ENCODE data around the gene RNF220. TPM values are rescaled to one million over a fixed set of nuclear protein-coding genes. Genes with fewer than 3 reads are reported as not detected.

Gene RNF220
- total and polyA plus RNA-seq, 2 donors (not counting 3 experiments of a cell fraction or from before 2014, with no cell fraction given) = 62.7 to 66.6 TPM

GRCh38 chr1:44557778-44558177 is 152.7 kb downstream of the RNF220 start:
- no peak overlapping the region for H3K27ac ChIP-seq (ENCODE audit: insufficient read depth, low read depth, low read length)
- no peak for TF ChIP-seq POLR2AphosphoS5 (IDR thresholded peaks at IDR 0.05; ENCODE audit: insufficient read depth, low read depth, low read length)
- peak; percentile 18 for TF ChIP-seq FOS (IDR thresholded peaks at IDR 0.05; ENCODE audit: borderline replicate concordance, insufficient read depth, low read length)
- H2AFZ ChIP-seq (ENCODE audit: low read depth, low read length) = no peak overlapping the region
- H3K36me3 ChIP-seq (ENCODE audit: control insufficient read depth in 2 of 2, extremely low read depth in 1 of 2, insufficient read depth in 2 of 2, low read length in 2 of 2) = no peaks in the 10 kb centered on the region
- H3K4me2 ChIP-seq (ENCODE audit: insufficient read depth, low read length) = no peak overlapping the region
- H4K20me1 ChIP-seq (replicated peaks; ENCODE audit: control insufficient read depth, extremely low read depth, insufficient read depth, low read length) = no peaks in the 10 kb centered on the region
- intact Hi-C loops (cut with micrococcal nuclease) = no loop called here
- no TSS peak for BruUV-seq (replicated peaks)
- peaks cover 6 to 7% of the 10 kb centered on the region in 2 experiments for H3K27me3 ChIP-seq (ENCODE audit: control insufficient read depth in 2 of 2, insufficient read depth in 2 of 2, low read length in 2 of 2)
- H3K79me2 ChIP-seq (ENCODE audit: control insufficient read depth, insufficient read depth, low read length) = no peaks in the 10 kb centered on the region
- H3K4me3 ChIP-seq (replicated peaks in 1 of 3; ENCODE audit: insufficient read depth in 1 of 3, low read depth in 1 of 3, low read length in 3 of 3) = no peak overlapping the region
- ChIA-PET POLR2A (no interaction called here), CTCF (no interaction called here)
- no peaks in the 10 kb centered on the region for H3K9me3 ChIP-seq (replicated peaks; ENCODE audit: control insufficient read depth, insufficient read depth, low read length)
- no peaks in the 10 kb centered on the region for H3K4me1 ChIP-seq (ENCODE audit: control insufficient read depth, extremely low read depth, insufficient read depth, low read length)
- dilution Hi-C loops (cut with MboI; ENCODE audit: extremely low pct_ligation_motif_present, low sequenced_read_pairs) = no loop called here
- H3K9me1 ChIP-seq (replicated peaks; ENCODE audit: control insufficient read depth, extremely low read depth, insufficient read depth, low read length) = no peaks in the 10 kb centered on the region
- FAIRE-seq (no peak), DNase-seq (ENCODE audit: low read depth, low spot score) (no peak)
- no peak overlapping the region for H3K9ac ChIP-seq (replicated peaks; ENCODE audit: extremely low read depth, insufficient read depth, low read length)

- Histone ChIP-seq H2AFZ (ENCODE audit: low read depth, low read length) (no peak overlapping the region), H3K4me3 (replicated peaks in 1 of 3; ENCODE audit: insufficient read depth in 1 of 3, low read depth in 1 of 3, low read length in 3 of 3) (no peak overlapping the region), H4K20me1 (replicated peaks; ENCODE audit: control insufficient read depth, extremely low read depth, insufficient read depth, low read length) (no peaks in the 10 kb centered on the region), H3K4me1 (ENCODE audit: control insufficient read depth, extremely low read depth, insufficient read depth, low read length) (no peaks in the 10 kb centered on the region), H3K9me1 (replicated peaks; ENCODE audit: control insufficient read depth, extremely low read depth, insufficient read depth, low read length) (no peaks in the 10 kb centered on the region), H3K36me3 (ENCODE audit: control insufficient read depth in 2 of 2, extremely low read depth in 1 of 2, insufficient read depth in 2 of 2, low read length in 2 of 2) (no peaks in the 10 kb centered on the region), H3K9me3 (replicated peaks; ENCODE audit: control insufficient read depth, insufficient read depth, low read length) (no peaks in the 10 kb centered on the region), H3K79me2 (ENCODE audit: control insufficient read depth, insufficient read depth, low read length) (no peaks in the 10 kb centered on the region), H3K9ac (replicated peaks; ENCODE audit: extremely low read depth, insufficient read depth, low read length) (no peak overlapping the region), H3K27ac (ENCODE audit: insufficient read depth, low read depth, low read length) (no peak overlapping the region), H3K27me3 (ENCODE audit: control insufficient read depth in 2 of 2, insufficient read depth in 2 of 2, low read length in 2 of 2) (peaks cover 6 to 11% of the 10 kb centered on the region in 2 experiments), H3K4me2 (ENCODE audit: insufficient read depth, low read length) (no peak overlapping the region)
- ChIA-PET CTCF (interaction anchor here (1.8 to 6.2 kb wide), 2 partner anchors 14 to 181 kb away, joined by 4 to 41 read pairs; no protein-coding TSS in a partner anchor), POLR2A (no interaction called here)
- DNase-seq (ENCODE audit: low read depth, low spot score) (no peak), FAIRE-seq (no peak)
- dilution Hi-C loops (cut with MboI; ENCODE audit: extremely low pct_ligation_motif_present, low sequenced_read_pairs) (no loop called here), intact Hi-C loops (cut with micrococcal nuclease) (no loop called here)
- BruUV-seq (replicated peaks) = no TSS peak
- no peak for TF ChIP-seq JUN (IDR thresholded peaks at IDR 0.05; ENCODE audit: borderline replicate concordance, insufficient read depth, insufficient read length, low read depth)
- no peak for TF ChIP-seq GATA2 (IDR thresholded peaks at IDR 0.05; ENCODE audit: insufficient read depth, insufficient read length, low read depth, low read length)
- TF ChIP-seq MAX (IDR thresholded peaks at IDR 0.05; ENCODE audit: insufficient read depth, insufficient read length) = no peak
- no peak for TF ChIP-seq EZH2 (IDR thresholded peaks at IDR 0.05; ENCODE audit: borderline replicate concordance, low read depth, low read length, severe bottlenecking)
- TF ChIP-seq CTCF (IDR thresholded peaks at IDR 0.05; ENCODE audit: extremely low read depth in 1 of 2, insufficient read depth in 1 of 2, low read depth in 1 of 2, low read length in 2 of 2) = no peak
- no peak for TF ChIP-seq POLR2AphosphoS5 (IDR thresholded peaks at IDR 0.05; ENCODE audit: insufficient read depth, low read depth, low read length)
- no peak for TF ChIP-seq POLR2A (IDR thresholded peaks at IDR 0.05; ENCODE audit: low read depth, low read length)
- TF ChIP-seq FOS (IDR thresholded peaks at IDR 0.05; ENCODE audit: borderline replicate concordance, insufficient read depth, low read length) = no peak
- TF ChIP-seq MYC (IDR thresholded peaks at IDR 0.05; ENCODE audit: low read depth, low read length) = no peak
These were observed 153.8 kb downstream of the RNF220 start for GRCh38 chr1:44558883-44559282.
